ENCODE measurements around the gene HSPA4.
"Not testable (repeated sequence)": the region's sequence is repeated elsewhere in the genome, so short reads cannot be mapped to it uniquely, and the experiment has no call there.

The HSPA4 gene

GRCh38 chr5:133034064-133034463, 17.7 kb upstream of the HSPA4 start:
- Histone ChIP-seq H3K4me3 (ENCODE audit: low read length) (no peak overlapping the region), H3K27me3 (ENCODE audit: control insufficient read depth, insufficient read depth, low read length) (no peaks in the 10 kb centered on the region), H3K4me1 (ENCODE audit: control insufficient read depth, insufficient read depth, low read length) (peaks cover 14% of the 10 kb centered on the region), H3K36me3 (ENCODE audit: control insufficient read depth, insufficient read depth, low read length) (no peaks in the 10 kb centered on the region), H3K9ac (ENCODE audit: low read length) (no peak overlapping the region), H3K9me3 (ENCODE audit: control insufficient read depth, low read length) (no peaks in the 10 kb centered on the region)

- H3K36me3 ChIP-seq (ENCODE audit: control insufficient read depth, insufficient read depth, low read length): no peaks in the 10 kb centered on the region
- H3K9ac ChIP-seq (ENCODE audit: low read length): no peak overlapping the region
- H3K4me3 ChIP-seq (ENCODE audit: low read length): no peak overlapping the region
- H3K27me3 ChIP-seq (ENCODE audit: control insufficient read depth, insufficient read depth, low read length): no peaks in the 10 kb centered on the region
- H3K9me3 ChIP-seq (ENCODE audit: control insufficient read depth, low read length): no peaks in the 10 kb centered on the region
- H3K4me1 ChIP-seq (ENCODE audit: control insufficient read depth, insufficient read depth, low read length): peaks cover 14% of the 10 kb centered on the region
These were observed 16.6 kb upstream of the HSPA4 start for GRCh38 chr5:133035224-133035623.

- not testable (repeated sequence) for H3K9ac ChIP-seq (ENCODE audit: low read length); H3K9me3 ChIP-seq (ENCODE audit: control insufficient read depth, low read length); H3K36me3 ChIP-seq (ENCODE audit: control insufficient read depth, insufficient read depth, low read length); H3K4me3 ChIP-seq (ENCODE audit: low read length); H3K27me3 ChIP-seq (ENCODE audit: control insufficient read depth, insufficient read depth, low read length)
- peaks cover 14% of the 10 kb centered on the region for H3K4me1 ChIP-seq (ENCODE audit: control insufficient read depth, insufficient read depth, low read length)
These were observed 15.1 kb upstream of the HSPA4 start for GRCh38 chr5:133036677-133037076.

GRCh38 chr5:133041157-133041784, 10.5 kb upstream of the HSPA4 start:
- no peaks in the 10 kb centered on the region for H3K9me3 ChIP-seq (ENCODE audit: control insufficient read depth, low read length)
- no peaks in the 10 kb centered on the region for H3K36me3 ChIP-seq (ENCODE audit: control insufficient read depth, insufficient read depth, low read length)
- H3K9ac ChIP-seq (ENCODE audit: low read length): no peak overlapping the region
- H3K27me3 ChIP-seq (ENCODE audit: control insufficient read depth, insufficient read depth, low read length): no peaks in the 10 kb centered on the region
- H3K4me1 ChIP-seq (ENCODE audit: control insufficient read depth, insufficient read depth, low read length): no peaks in the 10 kb centered on the region
- H3K4me3 ChIP-seq (ENCODE audit: low read length): no peak overlapping the region

DNA sequence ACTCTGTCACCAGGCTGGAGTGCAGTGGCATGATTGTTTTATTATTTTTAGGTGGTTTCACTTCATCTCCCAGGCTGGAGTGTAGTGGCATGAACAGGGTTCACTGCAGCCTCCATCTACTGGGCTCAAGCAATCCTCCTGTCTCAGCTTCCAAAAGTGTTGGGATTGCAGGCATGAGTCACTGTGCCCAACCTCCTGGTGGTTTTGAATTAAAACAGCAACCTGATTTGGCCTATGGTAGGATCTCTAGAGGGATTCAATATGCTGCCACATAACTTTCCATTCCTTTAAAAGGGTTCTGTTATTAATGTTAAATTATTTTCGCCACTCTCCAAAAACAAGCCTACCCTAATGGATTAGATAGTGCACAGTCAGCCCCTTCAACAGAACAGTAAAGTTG, 9.9 kb upstream of the HSPA4 start:
- H3K9ac ChIP-seq (ENCODE audit: low read length): no peak overlapping the region
- no peaks in the 10 kb centered on the region for H3K27me3 ChIP-seq (ENCODE audit: control insufficient read depth, insufficient read depth, low read length)
- no peak overlapping the region for H3K4me3 ChIP-seq (ENCODE audit: low read length)
- no peaks in the 10 kb centered on the region for H3K4me1 ChIP-seq (ENCODE audit: control insufficient read depth, insufficient read depth, low read length)
- no peaks in the 10 kb centered on the region for H3K9me3 ChIP-seq (ENCODE audit: control insufficient read depth, low read length)
- no peaks in the 10 kb centered on the region for H3K36me3 ChIP-seq (ENCODE audit: control insufficient read depth, insufficient read depth, low read length)

DNA sequence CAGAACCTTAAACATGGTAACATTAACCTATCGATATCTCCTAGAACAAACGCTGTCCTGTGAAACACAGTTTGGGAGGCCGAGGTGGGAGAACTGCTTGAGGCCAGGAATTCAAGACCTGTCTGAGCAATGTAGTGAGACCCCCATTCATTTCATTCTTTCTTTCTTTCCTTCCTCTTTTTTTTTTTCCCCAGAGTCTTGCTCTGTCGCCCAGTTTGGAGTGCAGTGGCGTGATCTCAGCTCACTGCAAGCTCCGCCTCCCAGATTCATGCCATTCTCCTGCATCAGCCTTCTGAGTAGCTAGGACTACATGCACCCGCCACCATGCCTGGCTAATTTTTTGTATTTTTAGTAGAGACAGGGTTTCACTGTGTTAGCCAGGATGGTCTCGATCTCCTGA, 5.3 kb upstream of the HSPA4 start:
- H3K4me3 ChIP-seq (ENCODE audit: low read length); H3K9me3 ChIP-seq (ENCODE audit: control insufficient read depth, low read length); H3K9ac ChIP-seq (ENCODE audit: low read length); H3K27me3 ChIP-seq (ENCODE audit: control insufficient read depth, insufficient read depth, low read length); H3K36me3 ChIP-seq (ENCODE audit: control insufficient read depth, insufficient read depth, low read length): not testable (repeated sequence)
- peaks cover 18% of the 10 kb centered on the region for H3K4me1 ChIP-seq (ENCODE audit: control insufficient read depth, insufficient read depth, low read length)

DNA sequence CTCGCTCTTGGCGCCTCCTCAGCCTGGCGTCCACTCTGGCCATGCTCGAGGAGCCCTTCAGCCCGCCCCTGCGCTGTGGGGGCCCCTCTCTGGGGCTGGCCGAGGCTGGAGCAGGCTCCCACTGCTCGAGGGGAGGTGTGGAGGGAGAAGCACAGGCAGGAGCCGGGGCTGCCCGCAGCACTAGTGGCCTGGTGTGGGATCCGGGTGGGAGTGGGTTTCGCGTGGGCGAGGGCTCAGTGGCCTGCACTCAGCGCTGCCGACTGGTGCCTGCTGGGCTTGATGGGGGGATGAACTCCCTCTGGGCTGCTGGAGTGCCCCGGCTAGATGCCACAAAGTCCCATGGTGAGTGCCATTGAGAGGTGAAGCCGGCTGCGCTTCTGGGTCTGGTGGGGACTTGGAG, 4.4 kb upstream of the HSPA4 start:
- H3K9ac ChIP-seq (ENCODE audit: low read length): no peak overlapping the region
- H3K36me3 ChIP-seq (ENCODE audit: control insufficient read depth, insufficient read depth, low read length): no peaks in the 10 kb centered on the region
- peaks cover 18% of the 10 kb centered on the region for H3K4me1 ChIP-seq (ENCODE audit: control insufficient read depth, insufficient read depth, low read length)
- H3K27me3 ChIP-seq (ENCODE audit: control insufficient read depth, insufficient read depth, low read length): no peaks in the 10 kb centered on the region
- no peaks in the 10 kb centered on the region for H3K9me3 ChIP-seq (ENCODE audit: control insufficient read depth, low read length)
- H3K4me3 ChIP-seq (ENCODE audit: low read length): no peak overlapping the region

- Histone ChIP-seq H3K4me1 (ENCODE audit: control insufficient read depth, insufficient read depth, low read length) (peaks cover 25% of the 10 kb centered on the region), H3K27me3 (ENCODE audit: control insufficient read depth, insufficient read depth, low read length) (no peaks in the 10 kb centered on the region), H3K36me3 (ENCODE audit: control insufficient read depth, insufficient read depth, low read length) (no peaks in the 10 kb centered on the region), H3K9me3 (ENCODE audit: control insufficient read depth, low read length) (no peaks in the 10 kb centered on the region), H3K4me3 (ENCODE audit: low read length) (no peak overlapping the region), H3K9ac (ENCODE audit: low read length) (peak overlapping the region; percentile 39)
These were observed 2.7 kb upstream of the HSPA4 start for GRCh38 chr5:133048993-133049725.

- H3K4me3 ChIP-seq (ENCODE audit: low read length): no peak overlapping the region
- no peaks in the 10 kb centered on the region for H3K9me3 ChIP-seq (ENCODE audit: control insufficient read depth, low read length)
- peak overlapping the region; percentile 39 for H3K9ac ChIP-seq (ENCODE audit: low read length)
- H3K27me3 ChIP-seq (ENCODE audit: control insufficient read depth, insufficient read depth, low read length): no peaks in the 10 kb centered on the region
- no peaks in the 10 kb centered on the region for H3K36me3 ChIP-seq (ENCODE audit: control insufficient read depth, insufficient read depth, low read length)
- peaks cover 25% of the 10 kb centered on the region for H3K4me1 ChIP-seq (ENCODE audit: control insufficient read depth, insufficient read depth, low read length)
These were observed 2.1 kb upstream of the HSPA4 start for GRCh38 chr5:133049726-133050048.

- H3K9me3 ChIP-seq (ENCODE audit: control insufficient read depth, low read length): no peaks in the 10 kb centered on the region
- peaks cover 25% of the 10 kb centered on the region for H3K4me1 ChIP-seq (ENCODE audit: control insufficient read depth, insufficient read depth, low read length)
- H3K9ac ChIP-seq (ENCODE audit: low read length): peak overlapping the region; percentile 99
- H3K4me3 ChIP-seq (ENCODE audit: low read length): peak overlapping the region; percentile 99
- no peaks in the 10 kb centered on the region for H3K27me3 ChIP-seq (ENCODE audit: control insufficient read depth, insufficient read depth, low read length)
- H3K36me3 ChIP-seq (ENCODE audit: control insufficient read depth, insufficient read depth, low read length): no peaks in the 10 kb centered on the region
These were observed 1.3 kb upstream of the HSPA4 start for GRCh38 chr5:133050521-133050920.

GRCh38 chr5:133051061-133051541, 712 bp upstream of the HSPA4 start:
- H3K9me3 ChIP-seq (ENCODE audit: control insufficient read depth, low read length): no peaks in the 10 kb centered on the region
- no peaks in the 10 kb centered on the region for H3K27me3 ChIP-seq (ENCODE audit: control insufficient read depth, insufficient read depth, low read length)
- peak overlapping the region; percentile 99 for H3K9ac ChIP-seq (ENCODE audit: low read length)
- no peaks in the 10 kb centered on the region for H3K36me3 ChIP-seq (ENCODE audit: control insufficient read depth, insufficient read depth, low read length)
- peak overlapping the region; percentile 99 for H3K4me3 ChIP-seq (ENCODE audit: low read length)
- H3K4me1 ChIP-seq (ENCODE audit: control insufficient read depth, insufficient read depth, low read length): peaks cover 25% of the 10 kb centered on the region

DNA sequence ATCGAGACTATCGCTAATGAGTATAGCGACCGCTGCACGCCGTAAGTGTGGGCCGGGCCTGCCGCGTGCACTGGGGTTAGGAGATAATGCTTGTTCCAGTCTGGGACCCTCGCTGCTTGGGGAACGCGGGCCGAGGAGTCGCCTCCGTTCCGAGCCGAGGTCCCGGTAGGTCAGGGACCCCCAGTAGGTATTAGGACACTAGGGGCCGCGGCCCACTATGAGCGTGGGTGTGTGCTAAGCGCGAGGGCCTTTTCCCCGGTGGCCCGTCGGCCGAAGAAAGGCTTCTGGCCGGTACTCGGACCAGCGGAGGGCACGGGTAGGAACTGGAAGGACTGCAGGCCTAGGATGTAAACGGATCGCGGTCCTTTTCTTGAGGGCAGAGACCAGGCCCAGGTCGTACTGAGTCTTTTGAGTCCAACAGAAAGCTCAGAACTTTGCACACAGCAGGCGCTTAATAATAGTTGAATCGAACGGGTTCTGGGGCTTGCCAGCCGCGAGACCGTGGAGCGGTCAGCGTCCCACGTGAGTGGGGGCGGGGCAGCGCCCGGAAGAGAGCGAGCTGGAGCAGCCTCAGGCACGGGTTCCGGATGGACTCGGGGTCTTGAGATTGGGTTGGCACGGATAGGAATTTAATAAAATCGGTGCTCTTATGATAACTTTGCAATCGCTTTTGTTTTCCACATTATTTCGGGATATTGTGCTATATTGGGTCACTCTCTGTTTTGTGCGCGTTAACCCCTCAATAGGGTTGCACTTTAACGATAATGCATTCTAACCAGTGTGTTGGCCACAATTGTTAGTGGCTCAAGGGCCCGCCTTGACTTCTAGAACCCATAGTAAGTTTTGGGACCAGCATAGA, 733 bp downstream of the HSPA4 start:
- Histone ChIP-seq H3K4me1 (ENCODE audit: control insufficient read depth, insufficient read depth, low read length) (peaks cover 25% of the 10 kb centered on the region), H3K4me3 (ENCODE audit: low read length) (peak overlapping the region; percentile 99)

More for the DNA sequence above, 733 bp downstream of the HSPA4 start:
- Histone ChIP-seq H3K9me3 (ENCODE audit: control insufficient read depth, low read length) (no peaks in the 10 kb centered on the region), H3K9ac (ENCODE audit: low read length) (peak overlapping the region; percentile 99), H3K36me3 (ENCODE audit: control insufficient read depth, insufficient read depth, low read length) (no peaks in the 10 kb centered on the region), H3K27me3 (ENCODE audit: control insufficient read depth, insufficient read depth, low read length) (no peaks in the 10 kb centered on the region)
